Fibroblast of lung (primary cell): ENCODE measurements around the gene SEC14L1. TPM values are rescaled to one million over a fixed set of nuclear protein-coding genes. Genes with fewer than 3 reads are reported as not detected.
"Not testable (repeated sequence)": the region's sequence is repeated elsewhere in the genome, so short reads cannot be mapped to it uniquely, and the experiment has no call there.

Experiments
- DNase-seq, 2 donors: peaks; one replicate each; pipeline versions ENCODE4 v3.0.0 to v3.0.0-alpha.2; 2010; ENCODE audit warnings: low read depth in 2 of 2
- H2AFZ ChIP-seq: 2 replicates; pipeline ENCODE4 v1.5.1; 2012; ENCODE audit warnings: low read length, control low read depth, inconsistent platforms
- H3K27ac ChIP-seq: 2 replicates; pipeline ENCODE4 v1.5.1; 2011; ENCODE audit warnings: low read length, control low read depth; ENCODE audit not compliant: insufficient read depth
- H3K27me3 ChIP-seq: 2 replicates; pipeline ENCODE4 v1.5.1; 2011; ENCODE audit warnings: mild to moderate bottlenecking, low read length; ENCODE audit not compliant: control insufficient read depth, insufficient read depth
- H3K36me3 ChIP-seq: 2 replicates; pipeline ENCODE4 v1.5.1; 2011; ENCODE audit warnings: low read length; ENCODE audit not compliant: control insufficient read depth, insufficient read depth
- H3K4me1 ChIP-seq: 2 replicates; pipeline ENCODE4 v1.5.1; 2011; ENCODE audit warnings: low read length; ENCODE audit not compliant: control insufficient read depth, insufficient read depth; ENCODE audit errors: extremely low read depth
- H3K4me2 ChIP-seq: 2 replicates; pipeline ENCODE4 v1.5.1; 2011; ENCODE audit warnings: low read length, control low read depth; ENCODE audit not compliant: insufficient read depth; ENCODE audit errors: extremely low read depth
- H3K4me3 ChIP-seq, 4 experiments: fragments of 200-600 bp in 1 of 4; sonication (generic) in 1 of 4; replicated peaks in 1 of 4; 2 replicates each; pipeline ENCODE4 v1.5.1; 2011 to 2016; ENCODE audit warnings: low read length in 4 of 4, low read depth in 3 of 4, mild to moderate bottlenecking in 3 of 4, control low read depth in 2 of 4, inconsistent platforms in 1 of 4, mixed read lengths in 1 of 4; ENCODE audit not compliant: insufficient read depth in 1 of 4; ENCODE audit errors: control extremely low read depth in 1 of 4
- H3K79me2 ChIP-seq: 2 replicates; pipeline ENCODE4 v1.5.1; 2012; ENCODE audit warnings: mild to moderate bottlenecking, low read length, inconsistent platforms; ENCODE audit not compliant: control insufficient read depth, insufficient read depth
- H3K9ac ChIP-seq: 2 replicates; pipeline ENCODE4 v1.5.1; 2011; ENCODE audit warnings: mild to moderate bottlenecking, low read length, control low read depth; ENCODE audit not compliant: insufficient read depth
- H3K9me3 ChIP-seq: 2 replicates; pipeline ENCODE4 v1.5.1; 2012; ENCODE audit warnings: low read depth, low read length; ENCODE audit not compliant: control insufficient read depth, insufficient read depth
- H4K20me1 ChIP-seq: 2 replicates; pipeline ENCODE4 v1.5.1; 2011; ENCODE audit warnings: low read length; ENCODE audit not compliant: control insufficient read depth, insufficient read depth; ENCODE audit errors: extremely low read depth
- CTCF ChIP-seq, 2 donors: IDR thresholded peaks in 1 of 2; conservative IDR thresholded peaks in 1 of 2; 1 replicate in 1 of 2; 2 replicates in 1 of 2; pipeline ENCODE4 v1.5.1; 2011 to 2012; ENCODE audit warnings: low read length in 2 of 2, control low read depth in 1 of 2, inconsistent platforms in 1 of 2, low read depth in 1 of 2, mild to moderate bottlenecking in 1 of 2
- EZH2 ChIP-seq: IDR thresholded peaks from 2 replicates; pipeline ENCODE4 v1.5.1; 2012; ENCODE audit warnings: low read length, control low read depth, mild to moderate bottlenecking; ENCODE audit errors: missing control alignments
- polyA plus RNA-seq, 2 donors: library from polyadenylated mRNA; depleted of rRNA in 1 of 2; stranded (reverse) in 1 of 2; unstranded in 1 of 2; fragments of >200 nt; gene quantifications; 2 replicates each; pipeline ENCODE4 v1.2.1, GENCODE V29; 2011 to 2012; ENCODE audit warnings: missing spikeins in 1 of 2
- total RNA-seq: library from RNA; depleted of rRNA; stranded (reverse); fragments of >200 nt; gene quantifications from 2 replicates; pipeline ENCODE4 v1.2.1, GENCODE V29; 2014

Gene SEC14L1
- total and polyA plus RNA-seq, 2 donors (not counting 1 experiment from before 2014, with no cell fraction given): 21.1 to 32.9 TPM

GRCh38 chr17:77153999-77154586 is 13.3 kb downstream of the SEC14L1 start:
- Histone ChIP-seq H3K4me2 (no peak overlapping the region), H3K4me3 (no peak overlapping the region), H3K79me2 (peaks cover 44% of the 10 kb centered on the region), H3K9me3 (no peaks in the 10 kb centered on the region), H3K9ac (no peak overlapping the region), H3K36me3 (no peaks in the 10 kb centered on the region), H4K20me1 (no peaks in the 10 kb centered on the region), H3K4me1 (no peaks in the 10 kb centered on the region), H3K27me3 (no peaks in the 10 kb centered on the region), H2AFZ (no peak overlapping the region), H3K27ac (no peak overlapping the region)
- TF ChIP-seq CTCF (conservative IDR thresholded peaks at IDR 0.05 in 1 of 2, IDR thresholded peaks at IDR 0.05 in 1 of 2; ENCODE audit: low read depth in 1 of 2, low read length in 2 of 2) (no peak), EZH2 (no peak)
- DNase-seq: no peak

GRCh38 chr17:77155125-77155524 is 14.4 kb downstream of the SEC14L1 start:
- H2AFZ ChIP-seq: no peak overlapping the region
- no peak for TF ChIP-seq EZH2
- TF ChIP-seq CTCF (conservative IDR thresholded peaks at IDR 0.05 in 1 of 2, IDR thresholded peaks at IDR 0.05 in 1 of 2; ENCODE audit: low read depth in 1 of 2, low read length in 2 of 2): no peak
- DNase-seq: no peak
- H3K79me2 ChIP-seq: peaks cover 42% of the 10 kb centered on the region
- no peaks in the 10 kb centered on the region for H3K36me3 ChIP-seq
- H3K4me2 ChIP-seq: no peak overlapping the region
- no peaks in the 10 kb centered on the region for H3K27me3 ChIP-seq
- H3K27ac ChIP-seq: no peak overlapping the region
- no peaks in the 10 kb centered on the region for H4K20me1 ChIP-seq
- no peaks in the 10 kb centered on the region for H3K4me1 ChIP-seq
- no peaks in the 10 kb centered on the region for H3K9me3 ChIP-seq
- H3K4me3 ChIP-seq: no peak overlapping the region
- H3K9ac ChIP-seq: no peak overlapping the region

- H3K4me2 ChIP-seq, H3K9me3 ChIP-seq, H3K4me1 ChIP-seq, H3K36me3 ChIP-seq, H3K9ac ChIP-seq, H3K27ac ChIP-seq, H2AFZ ChIP-seq, H4K20me1 ChIP-seq, DNase-seq, H3K27me3 ChIP-seq, H3K4me3 ChIP-seq: not testable (repeated sequence)
- peaks cover 36% of the 10 kb centered on the region for H3K79me2 ChIP-seq
These were observed 17.0 kb downstream of the SEC14L1 start for GRCh38 chr17:77157766-77158165.
